GM19455 (cell line): ENCODE measurements around the gene LPP.

Source experiments
- ATAC-seq: cut with Tn5 transposase; IDR thresholded peaks from one replicate; pipeline ENCODE4 v1.9.1; 2021; ENCODE audit not compliant: unreplicated experiment

LPP gene

DNA sequence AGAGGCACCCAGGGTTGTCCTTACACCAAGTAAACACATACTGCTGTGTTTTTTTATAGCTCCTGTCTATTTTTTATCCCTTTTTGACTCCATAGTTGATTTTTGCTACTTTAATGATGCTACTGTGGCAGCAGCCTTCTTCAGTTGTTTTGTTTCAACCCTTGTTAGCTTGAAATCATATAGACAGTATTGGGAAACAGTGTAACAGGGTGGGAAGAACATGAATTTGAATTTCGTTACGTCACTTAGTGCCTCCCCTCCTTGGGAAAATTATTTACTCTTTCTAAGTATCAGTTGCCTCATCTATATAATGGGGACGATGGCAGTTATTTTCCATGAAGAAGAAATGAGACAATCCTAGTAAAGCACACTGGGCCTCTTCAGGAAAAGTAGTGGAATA, 608.0 kb downstream of the LPP start:
- ATAC-seq, result no peak

GRCh38 chr3:188764609-188765008, 610.7 kb downstream of the LPP start:
- ATAC-seq, result no peak

GRCh38 chr3:188769831-188770230, 615.9 kb downstream of the LPP start:
- ATAC-seq, result no peak

DNA sequence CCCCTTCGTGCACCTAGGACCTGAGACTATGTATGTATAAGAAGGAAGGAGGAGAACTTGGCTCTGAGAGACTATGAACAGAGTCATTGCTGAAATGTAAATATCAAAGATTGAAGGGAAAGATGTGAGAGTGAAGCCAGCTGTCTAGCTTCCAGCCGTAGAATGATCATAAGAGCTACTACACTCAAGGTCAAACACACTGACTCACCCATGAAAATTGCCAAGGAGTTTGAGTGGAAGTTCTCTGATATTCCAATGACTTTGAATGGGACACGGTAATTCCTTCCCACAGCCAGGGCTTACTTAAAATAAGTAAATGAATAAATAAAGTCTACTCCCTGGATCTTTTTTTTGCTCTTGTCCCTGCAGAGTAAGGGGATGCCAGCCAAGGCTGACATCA, 618.9 kb downstream of the LPP start:
- no peak for ATAC-seq

GRCh38 chr3:188775412-188775811, 621.5 kb downstream of the LPP start:
- no peak for ATAC-seq

DNA sequence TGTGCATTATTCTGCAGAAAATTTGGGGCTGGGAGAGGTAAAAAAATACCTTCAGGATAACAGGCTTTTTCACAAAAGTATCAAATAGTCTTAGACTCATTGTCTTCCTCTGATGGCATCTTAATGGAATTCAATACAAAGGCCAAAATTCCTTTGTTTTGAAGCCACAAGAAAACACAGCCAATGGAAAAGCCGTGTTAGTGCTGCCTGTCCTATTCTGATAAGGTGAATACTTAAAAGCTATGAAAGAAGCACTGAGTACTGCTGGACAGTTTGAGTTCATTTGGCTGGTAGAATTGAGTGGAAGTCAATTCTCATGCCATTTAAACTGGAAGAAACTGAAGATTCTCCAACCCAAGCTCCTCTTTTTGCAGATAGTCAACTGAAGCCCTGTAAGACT, 622.5 kb downstream of the LPP start:
- ATAC-seq, result no peak

GRCh38 chr3:188778091-188778852, 624.3 kb downstream of the LPP start:
- ATAC-seq, result no peak

DNA sequence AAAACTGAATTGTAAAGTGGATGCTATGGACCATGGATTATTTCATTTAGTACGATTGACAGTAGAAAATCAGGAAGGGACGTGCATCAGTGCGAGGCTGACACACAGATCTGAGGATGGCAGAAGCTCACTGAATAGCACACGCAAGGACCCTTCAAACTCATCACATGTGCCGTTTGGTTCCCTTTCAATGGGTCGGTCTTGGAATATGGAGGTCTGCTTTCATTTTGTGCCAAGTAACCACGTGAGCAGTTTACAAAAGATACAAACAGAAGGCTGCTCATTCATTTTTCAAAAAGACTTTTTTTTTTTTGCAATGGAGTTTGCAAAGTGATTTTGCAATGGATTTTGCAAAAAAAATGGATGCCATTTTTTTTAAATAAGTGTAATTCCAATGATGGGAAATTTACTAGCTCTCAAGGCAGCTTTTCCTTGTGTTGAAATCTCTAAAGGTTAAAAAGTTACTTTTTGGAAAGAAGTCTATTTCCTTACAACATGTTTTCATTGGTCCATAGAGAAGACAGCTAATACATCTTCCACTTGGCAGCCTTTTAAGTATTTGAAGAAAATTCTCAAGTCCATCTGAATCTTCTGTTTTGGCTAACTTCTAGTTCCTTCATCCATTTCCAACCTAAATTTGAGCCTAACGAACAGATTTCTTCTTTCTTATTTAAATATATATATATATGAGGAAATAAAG, 625.5 kb downstream of the LPP start:
- ATAC-seq, result no peak

DNA sequence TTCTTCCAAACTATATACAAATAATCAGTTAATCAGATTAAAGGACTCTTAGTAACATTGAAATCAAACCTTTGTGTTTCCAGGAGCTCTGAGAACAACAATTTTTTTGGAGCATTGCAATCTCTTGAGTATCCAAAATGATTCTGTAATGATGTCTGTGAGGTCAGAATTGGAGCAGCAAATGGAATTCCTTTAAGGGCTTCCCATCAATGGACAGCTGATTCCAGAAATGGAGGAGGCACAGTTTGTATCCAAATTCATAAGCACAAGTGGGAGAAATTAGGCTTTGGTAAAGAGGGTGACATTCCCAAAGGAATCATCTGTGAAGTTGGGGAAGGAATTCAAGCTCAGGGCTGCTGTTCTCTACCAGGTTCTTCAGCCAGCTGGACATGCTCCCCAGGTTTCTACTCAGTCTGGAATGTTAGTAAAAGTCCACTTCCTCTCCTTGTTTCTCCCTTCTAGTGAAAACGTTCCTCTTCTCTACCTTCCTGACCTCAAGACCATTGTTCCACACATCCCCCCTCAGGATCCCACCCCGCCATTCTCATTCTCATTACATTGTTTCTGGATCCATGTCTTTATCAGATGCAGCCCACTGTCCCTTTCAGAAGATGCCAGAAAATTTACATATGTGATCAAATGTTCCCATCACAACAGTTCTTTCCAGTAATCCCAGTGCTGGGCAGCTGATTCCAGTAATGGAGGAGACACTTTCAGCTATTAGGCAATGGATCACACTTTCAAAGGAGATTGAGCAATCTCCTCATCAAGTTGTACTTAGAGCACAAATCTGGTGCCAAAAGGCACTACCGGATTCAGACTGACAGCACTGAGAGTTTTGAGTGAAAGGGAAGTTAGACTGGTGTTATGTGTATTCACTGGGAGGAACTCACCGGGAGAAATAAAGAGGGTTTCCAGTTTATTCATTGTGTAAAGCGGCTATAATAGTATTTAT, 626.5 kb downstream of the LPP start:
- ATAC-seq, result no peak

DNA sequence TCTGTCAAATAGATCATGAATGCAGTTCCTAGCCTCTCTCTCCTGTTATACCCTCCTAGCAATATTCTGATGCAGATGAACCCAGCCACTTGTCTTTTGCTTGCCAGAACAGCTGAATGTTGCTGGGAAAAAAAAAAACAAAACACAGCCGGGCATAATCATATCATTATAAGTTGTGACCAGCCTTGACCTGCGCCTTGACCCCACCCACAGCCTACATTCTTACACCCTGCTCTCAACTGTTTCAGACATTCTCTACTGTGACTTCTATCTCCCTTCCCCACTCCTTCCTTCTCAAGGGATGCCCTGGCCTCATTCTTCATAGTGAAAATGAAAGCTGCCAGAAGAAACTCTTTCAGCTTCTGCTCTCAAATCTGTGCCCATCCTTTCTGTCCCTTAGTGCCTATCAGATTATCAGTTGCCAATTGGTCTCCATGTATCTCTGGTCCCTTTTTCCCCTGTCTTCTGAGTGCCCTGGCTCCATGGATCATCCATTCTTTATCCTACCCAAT, 628.7 kb downstream of the LPP start:
- ATAC-seq, result no peak

DNA sequence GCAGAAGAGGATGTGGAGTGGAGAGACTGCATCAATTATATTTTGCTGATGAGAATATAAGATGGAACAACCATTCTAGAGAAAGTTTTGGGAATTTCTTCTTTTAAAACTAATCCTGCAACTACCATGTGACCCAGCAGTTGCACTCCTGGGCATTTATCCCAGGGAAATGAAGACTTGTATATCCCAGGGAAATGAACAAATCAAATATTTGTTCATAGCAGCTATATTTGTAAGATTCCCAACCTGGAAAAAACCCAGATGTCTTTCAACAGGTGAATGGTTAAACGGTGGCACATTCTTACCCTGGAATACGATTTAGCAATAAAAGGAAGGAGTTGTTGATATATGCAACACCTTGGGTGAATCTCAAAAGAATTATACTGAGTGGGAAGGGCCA, 632.5 kb downstream of the LPP start:
- no peak for ATAC-seq

GRCh38 chr3:188788621-188789081, 634.7 kb downstream of the LPP start:
- no peak for ATAC-seq

DNA sequence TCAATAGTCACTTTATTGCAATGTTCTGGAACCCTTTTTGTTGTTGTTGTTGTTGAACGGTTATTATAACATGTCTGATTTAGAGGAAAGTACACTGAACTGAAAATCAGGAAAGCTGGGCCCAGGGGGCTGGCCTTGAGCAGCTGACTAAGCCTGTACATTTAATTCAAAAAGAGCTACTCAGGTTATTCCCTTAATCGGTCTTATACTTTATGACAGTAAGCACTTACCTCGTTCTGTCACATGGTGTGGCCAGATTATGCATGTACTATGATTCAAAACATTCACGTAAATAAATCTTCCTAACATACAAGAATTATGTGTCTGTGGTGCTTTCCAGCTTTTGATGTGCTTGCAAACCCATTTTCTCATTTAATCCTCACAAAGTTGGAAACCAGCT, 635.3 kb downstream of the LPP start:
- ATAC-seq, result no peak

DNA sequence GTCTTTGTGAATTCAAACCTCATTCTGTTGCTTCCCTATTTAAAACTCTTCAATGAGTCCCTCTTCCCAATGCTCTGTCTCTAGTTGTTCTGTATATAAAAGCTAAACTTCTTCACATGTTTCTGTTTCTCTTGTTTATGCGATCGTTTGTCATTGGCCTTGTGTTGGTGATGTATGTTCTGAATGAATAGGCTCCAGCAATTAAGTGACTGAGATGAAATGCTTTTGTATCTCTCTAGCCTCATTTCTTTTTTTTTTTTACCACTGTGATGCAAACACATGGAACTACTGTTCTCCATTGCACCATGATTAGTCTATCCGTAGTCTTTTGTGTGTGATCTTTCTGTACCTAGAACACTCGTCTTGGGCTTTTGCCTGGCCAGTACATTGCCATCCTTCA, 637.4 kb downstream of the LPP start:
- no peak for ATAC-seq

GRCh38 chr3:188792793-188793192, 638.8 kb downstream of the LPP start:
- no peak for ATAC-seq

DNA sequence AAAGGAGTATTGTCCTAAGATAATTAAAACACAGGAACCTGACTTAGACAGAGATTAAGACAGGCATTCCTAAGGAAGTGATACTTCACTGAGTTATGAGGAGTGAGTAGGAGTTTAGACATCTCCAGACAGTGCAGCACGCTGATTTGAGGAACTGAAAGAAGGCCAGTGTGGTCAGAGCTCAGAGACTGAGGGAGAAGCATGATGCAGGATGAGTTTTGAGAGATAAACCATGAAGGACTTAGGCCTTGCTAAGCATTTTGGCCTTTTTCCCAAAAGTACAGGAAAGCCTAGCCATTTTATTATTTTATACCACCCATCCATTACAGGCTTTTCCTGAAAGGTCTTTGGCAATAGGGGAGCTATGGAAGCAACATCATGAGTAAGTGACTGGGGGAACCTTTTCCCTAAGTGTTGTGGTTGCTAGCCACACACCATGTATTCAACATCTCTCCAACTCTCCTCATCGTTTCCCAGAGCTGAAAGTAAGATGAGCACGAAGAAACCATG, 642.2 kb downstream of the LPP start:
- ATAC-seq, result peak; percentile 68

GRCh38 chr3:188797045-188797444, 643.1 kb downstream of the LPP start:
- ATAC-seq, result no peak

DNA sequence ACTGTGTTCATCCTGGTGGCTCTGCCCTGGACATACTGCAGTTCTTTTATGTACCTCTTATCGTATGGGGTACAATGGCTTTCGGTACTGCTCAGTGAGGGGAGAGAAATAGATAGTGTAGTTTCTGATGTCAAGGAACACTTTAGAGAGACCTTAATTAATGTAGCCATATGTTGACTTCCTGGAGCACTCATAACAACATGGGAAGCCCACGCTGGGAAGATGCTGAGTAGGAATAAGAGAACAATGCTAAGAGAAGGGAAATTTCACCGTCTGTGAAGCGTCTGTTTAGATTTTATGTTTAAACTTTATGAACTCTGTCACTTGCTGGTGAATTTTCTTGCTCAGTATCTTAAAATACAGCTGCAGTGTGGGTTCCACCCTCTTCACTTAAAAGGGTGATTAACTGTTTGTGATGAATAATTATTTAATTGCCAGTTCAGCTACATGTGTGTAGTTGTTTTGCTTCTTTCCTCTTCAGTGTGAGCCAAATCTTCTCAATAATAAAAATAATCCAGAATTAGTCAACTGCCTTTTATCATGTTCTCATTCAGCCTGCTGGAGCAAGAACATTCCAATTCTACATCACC, 644.7 kb downstream of the LPP start:
- no peak for ATAC-seq

DNA sequence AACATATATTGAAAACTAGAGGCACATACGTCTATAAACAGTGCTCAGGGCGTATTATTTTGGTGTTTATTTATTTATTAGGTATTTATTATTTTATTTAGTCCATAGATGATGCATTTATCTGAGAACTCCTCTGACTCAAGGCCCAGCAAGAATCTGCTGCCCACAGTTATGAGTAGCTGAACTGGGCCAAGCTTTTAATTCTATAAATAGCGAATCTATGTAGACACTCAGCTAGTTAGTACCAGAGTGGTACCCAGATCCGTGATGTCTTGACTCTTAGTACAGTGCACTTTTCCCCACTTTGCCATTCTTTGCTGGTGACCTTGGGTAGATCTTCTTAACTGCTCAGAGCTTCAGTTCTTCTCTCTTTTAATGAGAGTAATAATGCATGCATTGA, 647.4 kb downstream of the LPP start:
- ATAC-seq, result no peak

- no peak for ATAC-seq
These were observed 648.7 kb downstream of the LPP start for GRCh38 chr3:188802645-188803044.

- no peak for ATAC-seq
These were observed 653.0 kb downstream of the LPP start for GRCh38 chr3:188807006-188807405.
